Measurements from ENCODE around the gene CRIM1.

The CRIM1 gene

GRCh38 chr2:36549165-36549574, 193.6 kb downstream of the CRIM1 start:
- Histone ChIP-seq H3K4me3 (ENCODE audit: low read depth, low read length) (no peak overlapping the region), H3K36me3 (replicated peaks) (peaks cover 50% of the 10 kb centered on the region), H3K27ac (no peak overlapping the region), H3K27me3 (replicated peaks) (no peaks in the 10 kb centered on the region)
- no peak for TF ChIP-seq CTCF (IDR thresholded peaks at IDR 0.05; ENCODE audit: low read depth, low read length, missing control alignments)
- in situ Hi-C loops (cut with HindIII; ENCODE audit: low pct_ligation_motif_present, low sequenced_read_pairs) = no loop called here
- DNase-seq = no peak

- in situ Hi-C loops (cut with HindIII; ENCODE audit: low pct_ligation_motif_present, low sequenced_read_pairs) = no loop called here
- H3K27me3 ChIP-seq (replicated peaks) = no peaks in the 10 kb centered on the region
- H3K36me3 ChIP-seq (replicated peaks) = peaks cover 53% of the 10 kb centered on the region
- H3K4me3 ChIP-seq (ENCODE audit: low read depth, low read length) = no peak overlapping the region
- TF ChIP-seq CTCF (IDR thresholded peaks at IDR 0.05; ENCODE audit: low read depth, low read length, missing control alignments) = no peak
- no peak overlapping the region for H3K27ac ChIP-seq
- no peak for DNase-seq
Measured at GRCh38 chr2:36550006-36550405, 194.4 kb downstream of the CRIM1 start.

GRCh38 chr2:36553683-36554082, 198.1 kb downstream of the CRIM1 start:
- in situ Hi-C loops (cut with HindIII; ENCODE audit: low pct_ligation_motif_present, low sequenced_read_pairs) = no loop called here
- no peak overlapping the region for H3K4me3 ChIP-seq (ENCODE audit: low read depth, low read length)
- peaks cover 37% of the 10 kb centered on the region for H3K36me3 ChIP-seq (replicated peaks)
- no peak for DNase-seq
- no peak overlapping the region for H3K27ac ChIP-seq
- no peaks in the 10 kb centered on the region for H3K27me3 ChIP-seq (replicated peaks)
- no peak for TF ChIP-seq CTCF (IDR thresholded peaks at IDR 0.05; ENCODE audit: low read depth, low read length, missing control alignments)

- no peak for TF ChIP-seq CTCF (IDR thresholded peaks at IDR 0.05; ENCODE audit: low read depth, low read length, missing control alignments)
- no peak for DNase-seq
- no peaks in the 10 kb centered on the region for H3K27me3 ChIP-seq (replicated peaks)
- in situ Hi-C loops (cut with HindIII; ENCODE audit: low pct_ligation_motif_present, low sequenced_read_pairs) = no loop called here
- no peak overlapping the region for H3K4me3 ChIP-seq (ENCODE audit: low read depth, low read length)
- no peak overlapping the region for H3K27ac ChIP-seq
- H3K36me3 ChIP-seq (replicated peaks) = peaks cover 32% of the 10 kb centered on the region
Measured at GRCh38 chr2:36554531-36554930, 199.0 kb downstream of the CRIM1 start.

GRCh38 chr2:36555789-36556188, 200.2 kb downstream of the CRIM1 start:
- Histone ChIP-seq H3K36me3 (replicated peaks) (peaks cover 32% of the 10 kb centered on the region), H3K4me3 (ENCODE audit: low read depth, low read length) (no peak overlapping the region), H3K27me3 (replicated peaks) (no peaks in the 10 kb centered on the region), H3K27ac (peak overlapping the region; percentile 73)
- TF ChIP-seq CTCF (IDR thresholded peaks at IDR 0.05; ENCODE audit: low read depth, low read length, missing control alignments) = no peak
- DNase-seq = no peak
- in situ Hi-C loops (cut with HindIII; ENCODE audit: low pct_ligation_motif_present, low sequenced_read_pairs) = no loop called here

- no peak for TF ChIP-seq CTCF (IDR thresholded peaks at IDR 0.05; ENCODE audit: low read depth, low read length, missing control alignments)
- Histone ChIP-seq H3K27me3 (replicated peaks) (no peaks in the 10 kb centered on the region), H3K4me3 (ENCODE audit: low read depth, low read length) (no peak overlapping the region), H3K27ac (peak overlapping the region; percentile 73), H3K36me3 (replicated peaks) (peaks cover 24% of the 10 kb centered on the region)
- DNase-seq = peak; percentile 65
- in situ Hi-C loops (cut with HindIII; ENCODE audit: low pct_ligation_motif_present, low sequenced_read_pairs) = no loop called here
Measured at GRCh38 chr2:36556842-36557241, 201.3 kb downstream of the CRIM1 start.
